Ishikawa (cell line): ENCODE measurements around the gene ANKFY1.

Source experiments
- CEBPB ChIP-seq: IDR thresholded peaks from 2 replicates; pipeline ENCODE4 v1.6.1; 2012
- CREB1 ChIP-seq: IDR thresholded peaks from 2 replicates; pipeline ENCODE4 v1.6.1; 2012; ENCODE audit warnings: low read depth
- EGR1 ChIP-seq: IDR thresholded peaks from 2 replicates; pipeline ENCODE4 v1.6.1; 2012
- EP300 ChIP-seq: IDR thresholded peaks from 2 replicates; pipeline ENCODE4 v1.6.1; 2012; ENCODE audit warnings: borderline replicate concordance
- FOXM1 ChIP-seq: IDR thresholded peaks from 2 replicates; pipeline ENCODE4 v1.6.1; 2012; ENCODE audit warnings: low read depth, borderline replicate concordance
- NFIC ChIP-seq: IDR thresholded peaks from 2 replicates; pipeline ENCODE4 v1.6.1; 2012
- RAD21 ChIP-seq: IDR thresholded peaks from 2 replicates; pipeline ENCODE4 v1.6.1; 2012; ENCODE audit warnings: low read depth
- TAF1 ChIP-seq: IDR thresholded peaks from 2 replicates; pipeline ENCODE4 v1.6.1; 2012; ENCODE audit warnings: low read depth, mild to moderate bottlenecking
- TCF12 ChIP-seq: IDR thresholded peaks from 2 replicates; pipeline ENCODE4 v1.6.1; 2012; ENCODE audit warnings: low read depth
- TEAD4 ChIP-seq: IDR thresholded peaks from 2 replicates; pipeline ENCODE4 v1.6.1; 2012
- YY1 ChIP-seq: IDR thresholded peaks from 2 replicates; pipeline ENCODE4 v1.6.1; 2012; ENCODE audit warnings: low read depth
- ZBTB7A ChIP-seq: IDR thresholded peaks from 2 replicates; pipeline ENCODE4 v1.6.1; 2012; ENCODE audit warnings: low read depth
- TF ChIP-seq, protein P1 (sequence below): IDR thresholded peaks from 2 replicates; pipeline ENCODE4 v1.6.1; 2012
- TF ChIP-seq, protein P2 (sequence below): IDR thresholded peaks from 2 replicates; pipeline ENCODE4 v1.6.1; 2012; ENCODE audit warnings: low read depth, mild to moderate bottlenecking
- TF ChIP-seq, protein P3 (sequence below): IDR thresholded peaks from 2 replicates; pipeline ENCODE4 v1.6.1; 2012

ANKFY1 gene

DNA sequence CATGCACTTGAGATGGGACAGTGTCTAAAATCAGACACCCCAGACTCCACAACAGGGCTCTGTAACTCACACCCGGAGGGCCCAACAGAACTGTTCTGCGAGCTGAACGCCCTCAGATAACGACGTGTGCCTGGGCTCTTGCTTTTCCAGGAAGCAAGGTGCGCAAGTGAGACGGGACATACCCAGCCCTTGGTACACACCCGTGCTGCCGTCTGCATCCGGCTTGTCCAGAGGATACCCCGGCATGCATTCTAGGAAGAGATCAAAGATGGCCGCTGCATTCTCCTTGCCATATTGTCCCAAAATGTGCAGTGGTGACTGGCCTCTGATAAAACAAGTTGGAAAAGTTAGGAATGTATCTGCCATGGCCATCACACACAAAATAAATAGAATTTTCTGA lies 91.4 kb downstream of the ANKFY1 start:
- TF ChIP-seq, protein P1, sequence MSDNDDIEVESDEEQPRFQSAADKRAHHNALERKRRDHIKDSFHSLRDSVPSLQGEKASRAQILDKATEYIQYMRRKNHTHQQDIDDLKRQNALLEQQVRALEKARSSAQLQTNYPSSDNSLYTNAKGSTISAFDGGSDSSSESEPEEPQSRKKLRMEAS = no peak
- TF ChIP-seq FOXM1 (no peak), TEAD4 (no peak), CEBPB (no peak), TCF12 (no peak), TAF1 (no peak), RAD21 (no peak), CREB1 (no peak), EP300 (no peak)
- TF ChIP-seq, protein P2, sequence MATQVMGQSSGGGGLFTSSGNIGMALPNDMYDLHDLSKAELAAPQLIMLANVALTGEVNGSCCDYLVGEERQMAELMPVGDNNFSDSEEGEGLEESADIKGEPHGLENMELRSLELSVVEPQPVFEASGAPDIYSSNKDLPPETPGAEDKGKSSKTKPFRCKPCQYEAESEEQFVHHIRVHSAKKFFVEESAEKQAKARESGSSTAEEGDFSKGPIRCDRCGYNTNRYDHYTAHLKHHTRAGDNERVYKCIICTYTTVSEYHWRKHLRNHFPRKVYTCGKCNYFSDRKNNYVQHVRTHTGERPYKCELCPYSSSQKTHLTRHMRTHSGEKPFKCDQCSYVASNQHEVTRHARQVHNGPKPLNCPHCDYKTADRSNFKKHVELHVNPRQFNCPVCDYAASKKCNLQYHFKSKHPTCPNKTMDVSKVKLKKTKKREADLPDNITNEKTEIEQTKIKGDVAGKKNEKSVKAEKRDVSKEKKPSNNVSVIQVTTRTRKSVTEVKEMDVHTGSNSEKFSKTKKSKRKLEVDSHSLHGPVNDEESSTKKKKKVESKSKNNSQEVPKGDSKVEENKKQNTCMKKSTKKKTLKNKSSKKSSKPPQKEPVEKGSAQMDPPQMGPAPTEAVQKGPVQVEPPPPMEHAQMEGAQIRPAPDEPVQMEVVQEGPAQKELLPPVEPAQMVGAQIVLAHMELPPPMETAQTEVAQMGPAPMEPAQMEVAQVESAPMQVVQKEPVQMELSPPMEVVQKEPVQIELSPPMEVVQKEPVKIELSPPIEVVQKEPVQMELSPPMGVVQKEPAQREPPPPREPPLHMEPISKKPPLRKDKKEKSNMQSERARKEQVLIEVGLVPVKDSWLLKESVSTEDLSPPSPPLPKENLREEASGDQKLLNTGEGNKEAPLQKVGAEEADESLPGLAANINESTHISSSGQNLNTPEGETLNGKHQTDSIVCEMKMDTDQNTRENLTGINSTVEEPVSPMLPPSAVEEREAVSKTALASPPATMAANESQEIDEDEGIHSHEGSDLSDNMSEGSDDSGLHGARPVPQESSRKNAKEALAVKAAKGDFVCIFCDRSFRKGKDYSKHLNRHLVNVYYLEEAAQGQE = no peak
- TF ChIP-seq, protein P3, sequence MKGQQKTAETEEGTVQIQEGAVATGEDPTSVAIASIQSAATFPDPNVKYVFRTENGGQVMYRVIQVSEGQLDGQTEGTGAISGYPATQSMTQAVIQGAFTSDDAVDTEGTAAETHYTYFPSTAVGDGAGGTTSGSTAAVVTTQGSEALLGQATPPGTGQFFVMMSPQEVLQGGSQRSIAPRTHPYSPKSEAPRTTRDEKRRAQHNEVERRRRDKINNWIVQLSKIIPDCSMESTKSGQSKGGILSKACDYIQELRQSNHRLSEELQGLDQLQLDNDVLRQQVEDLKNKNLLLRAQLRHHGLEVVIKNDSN = no peak

DNA sequence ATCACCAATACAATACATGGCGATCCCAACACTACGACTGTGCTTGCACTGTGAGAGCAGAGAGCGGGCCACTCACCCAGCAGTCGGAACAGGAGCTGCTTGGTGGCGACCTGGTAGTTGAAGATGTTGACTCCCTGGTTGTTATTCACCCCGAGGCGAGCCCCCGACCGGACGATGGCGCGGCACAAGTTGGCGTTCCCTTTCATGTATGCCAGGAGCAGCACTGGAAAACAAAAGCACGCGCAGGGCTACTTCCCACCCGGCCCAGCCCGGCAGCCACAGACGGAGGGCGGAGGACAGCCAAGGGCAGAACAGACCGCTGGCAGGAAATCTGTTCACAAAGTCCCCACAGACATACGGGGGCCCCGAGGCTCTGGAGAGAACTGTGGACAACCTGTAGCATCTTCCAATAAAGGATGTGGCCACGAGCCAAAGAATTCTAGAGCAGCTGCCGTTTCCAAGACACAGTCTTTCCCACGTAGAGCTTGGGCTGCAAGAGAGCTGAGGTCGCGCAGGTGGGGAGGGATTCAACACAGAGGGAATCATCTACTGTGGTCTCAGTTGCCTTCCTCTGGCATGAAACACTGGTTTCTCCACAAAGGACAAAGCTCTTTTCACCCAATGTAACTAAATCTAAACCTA lies 93.0 kb downstream of the ANKFY1 start:
- TF ChIP-seq, protein P3 = no peak
- TF ChIP-seq FOXM1 (no peak), YY1 (no peak), CREB1 (no peak), TEAD4 (no peak), CEBPB (no peak), EP300 (no peak), NFIC (no peak)
- TF ChIP-seq, protein P1 = no peak

- no peak for TF ChIP-seq RAD21
- no peak for TF ChIP-seq CREB1
- no peak for TF ChIP-seq TEAD4
- TF ChIP-seq NFIC = no peak
- TF ChIP-seq, protein P1 = no peak
- no peak for TF ChIP-seq FOXM1
- TF ChIP-seq, protein P3 = no peak
- no peak for TF ChIP-seq CEBPB
- no peak for TF ChIP-seq YY1
- no peak for TF ChIP-seq ZBTB7A
- TF ChIP-seq TCF12 = no peak
- TF ChIP-seq, protein P2 = no peak
- TF ChIP-seq TAF1 = no peak
- no peak for TF ChIP-seq EP300
- no peak for TF ChIP-seq EGR1
These were observed 96.0 kb downstream of the ANKFY1 start for GRCh38 chr17:4167786-4168185.

GRCh38 chr17:4166419-4166818 lies 97.4 kb downstream of the ANKFY1 start:
- TF ChIP-seq, protein P3 = no peak
- TF ChIP-seq, protein P2 = no peak
- TF ChIP-seq RAD21 = no peak
- TF ChIP-seq TEAD4 = no peak
- TF ChIP-seq NFIC = no peak
- TF ChIP-seq ZBTB7A = no peak
- TF ChIP-seq CREB1 = no peak
- TF ChIP-seq, protein P1 = no peak
- no peak for TF ChIP-seq EP300
- TF ChIP-seq TCF12 = no peak
- TF ChIP-seq CEBPB = no peak
- TF ChIP-seq YY1 = no peak
- TF ChIP-seq FOXM1 = no peak
- TF ChIP-seq EGR1 = no peak
- TF ChIP-seq TAF1 = no peak
